ENCODE data around the gene THSD4.

- no peak for TF ChIP-seq CTCF (IDR thresholded peaks at IDR 0.05; ENCODE audit: low read depth, low read length, poor library complexity, severe bottlenecking)
- no peak for TF ChIP-seq EZH2phosphoT487 (IDR thresholded peaks at IDR 0.05; ENCODE audit: borderline replicate concordance, low read length)
These were observed 5.4 kb upstream of the THSD4 start for GRCh38 chr15:71109905-71110304.
